Activated naive CD8-positive, alpha-beta T cell treated with anti-CD3 and anti-CD28 coated beads, Interleukin-2, amount 10 ng/mL, durations not matched to agents 7 days and 5 days (primary cell): ENCODE measurements around the gene EIF4E1B. TPM values are rescaled to one million over a fixed set of nuclear protein-coding genes. Genes with fewer than 3 reads are reported as not detected.
"Not testable (repeated sequence)": the region's sequence is repeated elsewhere in the genome, so short reads cannot be mapped to it uniquely, and the experiment has no call there.

Experiments used
- ATAC-seq: fragments of 150-1000 bp; cut with Tn5 transposase; one replicate; pipeline ENCODE4 v1.10.0; 2021; ENCODE audit warnings: low read depth, moderate library complexity
- POLR2A ChIA-PET: fragments of 350-600 bp; sonication (Branson Sonifier 250); formaldehyde crosslinking; loops from one replicate; lab custom pipeline; 2021; ENCODE audit warnings: antibody characterized with exemption; lab: Charles Lee
- DNase-seq: peaks from one replicate; pipeline ENCODE4 v3.0.0; 2021
- H3K27ac Mint-ChIP-seq: one replicate; pipeline ENCODE4 v1.8.0; 2022; ENCODE audit warnings: mild to moderate bottlenecking, mixed read lengths
- H3K27me3 Mint-ChIP-seq: one replicate; pipeline ENCODE4 v1.8.0; 2022; ENCODE audit warnings: mild to moderate bottlenecking, moderate library complexity, mixed read lengths
- H3K36me3 Mint-ChIP-seq: one replicate; pipeline ENCODE4 v1.8.0; 2021; ENCODE audit warnings: mild to moderate bottlenecking, mixed read lengths
- H3K4me1 Mint-ChIP-seq: one replicate; pipeline ENCODE4 v1.8.0; 2021; ENCODE audit warnings: mixed read lengths
- H3K4me3 Mint-ChIP-seq: one replicate; pipeline ENCODE4 v1.8.0; 2022; ENCODE audit warnings: mild to moderate bottlenecking, moderate library complexity, mixed read lengths
- H3K9me3 Mint-ChIP-seq: one replicate; pipeline ENCODE4 v1.8.0; 2021; ENCODE audit warnings: mixed read lengths
- total RNA-seq, 2 experiments: library from RNA; stranded (reverse); gene quantifications; one replicate each; pipeline ENCODE4 v1.2.3, GENCODE V29; 2021

The EIF4E1B gene
- total RNA-seq, 2 experiments from 2014 or later, result not detected

GRCh38 chr5:176596069-176596644 is 34.3 kb upstream of the EIF4E1B start:
- Mint-ChIP-seq H3K4me1 (peaks cover 4% of the 10 kb centered on the region), H3K27ac (peak overlapping the region; percentile 70), H3K4me3 (peak overlapping the region; percentile 74), H3K27me3 (peaks cover 13% of the 10 kb centered on the region), H3K9me3 (no peaks in the 10 kb centered on the region), H3K36me3 (no peaks in the 10 kb centered on the region)
- POLR2A ChIA-PET, result interaction anchor here (1.4 kb wide), 1 partner anchor 180 kb away, joined by 5 read pairs; the partner anchor contains the start of gene CLTB
- DNase-seq (no peak), ATAC-seq (no peak)

DNA sequence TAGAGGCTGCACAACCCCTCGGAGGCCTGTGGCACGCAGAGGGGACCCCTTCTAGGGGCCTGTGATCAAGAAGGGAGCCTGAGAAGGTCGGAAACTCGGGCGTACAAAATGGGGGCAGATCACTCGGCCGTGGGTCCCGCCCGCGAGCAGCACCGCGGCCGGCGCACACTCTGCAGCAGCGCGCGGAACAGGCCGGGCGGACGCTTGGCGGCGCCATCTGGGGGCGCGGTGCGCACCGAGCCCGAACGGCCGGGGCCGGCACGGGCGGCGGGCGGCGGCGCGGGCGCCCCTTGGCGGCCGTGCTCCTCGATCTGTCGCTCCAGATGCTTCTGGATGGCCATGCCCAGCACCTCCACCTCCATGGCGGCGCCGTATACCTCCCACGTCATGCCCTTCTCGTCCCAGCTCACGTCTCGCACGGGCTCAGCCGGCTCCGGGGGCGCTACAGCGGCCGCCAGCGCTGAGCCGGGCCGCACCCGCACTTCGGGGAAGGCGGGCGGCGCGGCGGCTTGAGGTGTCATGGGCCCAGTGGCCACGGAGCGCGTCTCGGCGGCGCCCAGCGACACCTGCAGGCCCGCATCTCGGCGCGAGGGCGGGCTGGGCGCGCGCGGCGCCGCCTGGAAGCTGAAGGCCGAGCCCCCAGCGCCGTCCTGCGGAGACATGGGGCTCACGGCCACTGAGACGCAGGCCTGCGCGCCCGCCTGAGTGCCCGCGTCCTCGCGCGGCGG is 33.6 kb upstream of the EIF4E1B start:
- H3K27ac Mint-ChIP-seq, result peak overlapping the region; percentile 70
- POLR2A ChIA-PET, result interaction anchor here (1.4 kb wide), 1 partner anchor 180 kb away, joined by 5 read pairs; the partner anchor contains the start of gene CLTB
- no peaks in the 10 kb centered on the region for H3K36me3 Mint-ChIP-seq
- peaks cover 4% of the 10 kb centered on the region for H3K4me1 Mint-ChIP-seq
- H3K9me3 Mint-ChIP-seq, result no peaks in the 10 kb centered on the region
- peaks cover 13% of the 10 kb centered on the region for H3K27me3 Mint-ChIP-seq
- ATAC-seq (peak; percentile 88), DNase-seq (peak; percentile 80)
- H3K4me3 Mint-ChIP-seq, result peak overlapping the region; percentile 74

GRCh38 chr5:176597417-176598389 is 32.8 kb upstream of the EIF4E1B start:
- Mint-ChIP-seq H3K36me3 (no peaks in the 10 kb centered on the region), H3K4me3 (peak overlapping the region; percentile 32), H3K27me3 (peaks cover 19% of the 10 kb centered on the region), H3K4me1 (peaks cover 4% of the 10 kb centered on the region), H3K9me3 (no peaks in the 10 kb centered on the region), H3K27ac (no peak overlapping the region)
- no peak for DNase-seq
- POLR2A ChIA-PET, result interaction anchor here (1.4 kb wide), 1 partner anchor 181 kb away, joined by 5 read pairs; the partner anchor contains the start of gene CLTB
- no peak for ATAC-seq

DNA sequence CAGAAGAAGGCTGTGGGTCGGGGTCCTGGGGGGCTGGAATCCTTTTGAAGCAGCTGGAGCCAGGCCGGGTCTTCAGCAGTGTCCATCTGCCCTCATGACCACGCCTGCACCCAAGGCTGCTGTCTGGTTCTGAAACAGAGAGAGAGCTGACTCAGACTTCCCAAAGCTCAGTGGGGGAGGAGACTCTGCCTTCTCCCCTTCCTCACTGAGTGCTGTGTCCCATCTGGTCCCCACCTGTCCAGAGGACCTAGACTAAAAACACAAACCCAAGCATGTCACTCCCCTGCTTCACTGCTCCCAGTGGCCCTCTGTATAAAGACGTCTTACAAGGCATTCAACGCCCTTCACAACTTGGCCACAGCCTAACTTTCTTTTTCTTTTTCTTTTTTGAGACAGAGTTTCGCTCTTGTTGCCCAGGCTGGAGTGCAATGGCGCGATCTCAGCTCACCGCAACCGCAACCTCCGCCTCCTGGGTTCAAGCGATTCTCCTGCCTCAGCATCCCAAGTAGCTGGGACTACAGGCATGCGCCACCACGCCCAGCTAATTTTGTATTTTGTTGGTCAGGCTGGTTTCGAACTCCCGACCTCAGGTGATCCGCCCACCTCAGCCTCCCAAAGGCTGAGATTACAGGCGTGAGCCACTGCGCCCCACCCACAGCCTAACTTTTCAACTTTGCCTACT is 30.6 kb upstream of the EIF4E1B start:
- ATAC-seq, H3K4me3 Mint-ChIP-seq, DNase-seq, H3K36me3 Mint-ChIP-seq, H3K4me1 Mint-ChIP-seq, H3K9me3 Mint-ChIP-seq, H3K27ac Mint-ChIP-seq, POLR2A ChIA-PET: not testable (repeated sequence)
- peaks cover 20% of the 10 kb centered on the region for H3K27me3 Mint-ChIP-seq

- Mint-ChIP-seq H3K27ac (no peak overlapping the region), H3K4me1 (no peaks in the 10 kb centered on the region), H3K4me3 (no peak overlapping the region), H3K9me3 (no peaks in the 10 kb centered on the region), H3K27me3 (peaks cover 13% of the 10 kb centered on the region), H3K36me3 (no peaks in the 10 kb centered on the region)
- ATAC-seq (no peak), DNase-seq (no peak)
- POLR2A ChIA-PET, result no interaction called here
Observed at GRCh38 chr5:176601901-176602482, 28.5 kb upstream of the EIF4E1B start.

DNA sequence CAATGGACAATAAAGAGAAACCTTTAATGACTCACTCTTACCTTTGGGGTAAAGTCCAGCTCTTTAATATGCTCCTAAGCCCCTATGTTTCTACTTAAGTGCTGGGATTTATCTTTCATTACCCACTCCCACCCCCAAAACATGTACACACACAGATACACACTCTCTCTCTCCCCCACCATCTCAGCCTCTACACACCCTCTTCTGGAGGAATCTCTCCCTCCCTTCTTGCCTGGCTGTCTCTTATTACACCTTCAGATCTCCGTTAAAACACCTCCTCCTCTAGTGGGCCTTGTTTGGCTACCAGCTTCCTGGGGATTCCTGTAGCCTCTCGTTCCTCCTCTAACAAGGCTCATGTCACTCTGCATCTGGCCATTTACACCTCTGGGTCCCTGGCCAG is 27.4 kb upstream of the EIF4E1B start:
- Mint-ChIP-seq H3K36me3 (no peaks in the 10 kb centered on the region), H3K4me3 (no peak overlapping the region), H3K9me3 (no peaks in the 10 kb centered on the region), H3K27ac (no peak overlapping the region), H3K27me3 (peaks cover 18% of the 10 kb centered on the region), H3K4me1 (no peaks in the 10 kb centered on the region)
- DNase-seq (no peak), ATAC-seq (no peak)
- POLR2A ChIA-PET, result no interaction called here

- H3K4me3 Mint-ChIP-seq, result no peak overlapping the region
- H3K4me1 Mint-ChIP-seq, result peaks cover 8% of the 10 kb centered on the region
- POLR2A ChIA-PET, result interaction anchor here (1.0 kb wide), 1 partner anchor 16 kb away, joined by 3 read pairs; no protein-coding TSS in a partner anchor
Observed at GRCh38 chr5:176606032-176606431, 24.4 kb upstream of the EIF4E1B start.

GRCh38 chr5:176606875-176607274 is 23.6 kb upstream of the EIF4E1B start:
- H3K4me1 Mint-ChIP-seq, result peaks cover 8% of the 10 kb centered on the region
- H3K27me3 Mint-ChIP-seq, result peaks cover 37% of the 10 kb centered on the region
- H3K4me3 Mint-ChIP-seq, result no peak overlapping the region
- no peak for ATAC-seq
- no peaks in the 10 kb centered on the region for H3K36me3 Mint-ChIP-seq
- POLR2A ChIA-PET, result interaction anchor here (1.0 kb wide), 1 partner anchor 15 kb away, joined by 3 read pairs; no protein-coding TSS in a partner anchor
- no peak overlapping the region for H3K27ac Mint-ChIP-seq
- no peak for DNase-seq
- H3K9me3 Mint-ChIP-seq, result no peaks in the 10 kb centered on the region

More at GRCh38 chr5:176606032-176606431, 24.4 kb upstream of the EIF4E1B start:
- ATAC-seq (no peak), DNase-seq (no peak)
- H3K27me3 Mint-ChIP-seq, result peaks cover 31% of the 10 kb centered on the region
- no peaks in the 10 kb centered on the region for H3K36me3 Mint-ChIP-seq
- H3K27ac Mint-ChIP-seq, result no peak overlapping the region
- no peaks in the 10 kb centered on the region for H3K9me3 Mint-ChIP-seq

DNA sequence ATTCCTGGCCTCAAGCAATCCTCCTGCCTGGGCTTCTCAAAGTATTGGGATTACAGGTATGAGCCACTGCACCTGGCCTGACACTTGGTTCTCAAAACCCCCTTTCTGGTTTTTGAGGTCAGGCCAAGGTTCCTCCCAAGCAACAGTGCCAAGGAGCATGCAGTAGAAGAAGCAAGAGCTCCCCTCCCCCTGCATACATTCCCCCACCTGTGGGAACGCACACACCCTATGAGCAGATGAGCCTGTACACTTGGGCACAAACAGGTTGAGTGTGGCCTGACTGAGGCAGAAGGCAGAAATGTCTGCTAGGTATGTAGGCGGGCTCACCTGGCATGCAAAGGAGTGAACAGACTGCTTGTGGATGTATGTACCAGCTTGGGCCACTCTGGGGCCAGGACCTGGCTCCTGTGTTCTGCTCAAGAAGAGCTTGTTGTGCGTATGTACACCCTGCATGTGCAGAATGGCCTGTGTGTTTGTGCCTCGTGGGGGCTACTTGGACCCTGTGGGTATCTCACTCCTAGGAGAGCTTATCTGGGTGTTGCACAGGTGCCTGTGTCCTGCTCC is 22.3 kb upstream of the EIF4E1B start:
- POLR2A ChIA-PET, result interaction anchor here (1.5 kb wide), 1 partner anchor 38 kb away, joined by 4 read pairs; the partner anchor contains the start of gene TSPAN17
- Mint-ChIP-seq H3K27me3 (peaks cover 41% of the 10 kb centered on the region), H3K4me3 (peak overlapping the region; percentile 84), H3K36me3 (no peaks in the 10 kb centered on the region), H3K9me3 (no peaks in the 10 kb centered on the region), H3K4me1 (peaks cover 8% of the 10 kb centered on the region), H3K27ac (no peak overlapping the region)
- no peak for ATAC-seq
- DNase-seq, result no peak

GRCh38 chr5:176608937-176609723 is 21.3 kb upstream of the EIF4E1B start:
- POLR2A ChIA-PET, result no interaction called here
- peak overlapping the region; percentile 84 for H3K4me3 Mint-ChIP-seq

GRCh38 chr5:176609724-176610434 is 20.6 kb upstream of the EIF4E1B start, which contains the start of gene GPRIN1:
Gene GPRIN1 (minus strand): TSS chr5:176610156. CDS start chr5:176599834, 10,322 bp downstream.
- H3K27me3 Mint-ChIP-seq, result peaks cover 36% of the 10 kb centered on the region
- H3K4me1 Mint-ChIP-seq, result peaks cover 8% of the 10 kb centered on the region
- POLR2A ChIA-PET, result no interaction called here
- ATAC-seq (peak; percentile 66), DNase-seq (peak; percentile 84)
- H3K27ac Mint-ChIP-seq, result no peak within 1 kb of the TSS
- H3K9me3 Mint-ChIP-seq, result no peaks in the 10 kb centered on the region
- H3K4me3 Mint-ChIP-seq, result peak within 1 kb of the TSS; percentile 84
- H3K36me3 Mint-ChIP-seq, result no peaks in the 10 kb centered on the region

More at GRCh38 chr5:176608937-176609723, 21.3 kb upstream of the EIF4E1B start:
- Mint-ChIP-seq H3K27ac (no peak overlapping the region), H3K4me1 (peaks cover 8% of the 10 kb centered on the region), H3K27me3 (peaks cover 36% of the 10 kb centered on the region), H3K9me3 (no peaks in the 10 kb centered on the region), H3K36me3 (no peaks in the 10 kb centered on the region)
- ATAC-seq (no peak), DNase-seq (peak; percentile 38)
